GM19193 (cell line): ENCODE measurements around the gene TESK2.

ENCODE experiments used
- POLR2A ChIP-seq: IDR thresholded peaks from 4 replicates; pipeline ENCODE4 v1.6.1; 2011; ENCODE audit not compliant: insufficient read depth, insufficient read length; ENCODE audit errors: extremely low read depth

Gene TESK2

GRCh38 chr1:45300669-45300997 is 190.3 kb downstream of the TESK2 start:
- no peak for TF ChIP-seq POLR2A

DNA sequence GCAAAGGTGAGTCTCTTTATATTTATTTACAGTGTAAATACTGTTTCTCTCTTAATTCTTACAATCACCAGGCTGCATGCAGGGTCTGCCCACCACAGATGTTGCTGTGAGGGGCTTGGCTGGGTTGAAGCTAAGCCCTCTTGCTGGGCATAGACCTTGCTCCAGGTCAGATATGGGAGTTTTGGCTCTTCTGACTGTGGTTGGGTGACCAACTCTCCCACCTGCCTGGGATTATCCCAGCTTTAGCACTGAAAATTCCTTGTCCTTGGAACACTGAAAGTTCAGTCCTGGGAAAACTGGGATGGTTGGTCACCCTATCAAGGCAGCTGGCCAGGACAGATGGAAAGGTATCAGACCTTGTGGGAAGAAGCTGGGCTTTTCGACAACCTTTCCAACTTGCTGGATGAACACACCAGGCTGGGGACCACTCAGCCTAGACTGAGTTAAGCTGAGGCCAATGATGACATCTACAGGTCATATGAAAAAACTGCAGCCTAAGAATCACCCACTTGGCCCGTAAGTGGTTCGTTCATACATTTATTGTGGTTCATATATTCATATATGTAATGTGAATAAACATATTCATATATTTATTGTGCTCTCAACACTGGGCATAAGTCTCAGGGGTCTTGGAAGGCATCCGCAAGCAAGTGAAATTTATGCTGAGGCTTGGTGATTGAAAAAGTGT is 190.8 kb downstream of the TESK2 start:
- TF ChIP-seq POLR2A = no peak

DNA sequence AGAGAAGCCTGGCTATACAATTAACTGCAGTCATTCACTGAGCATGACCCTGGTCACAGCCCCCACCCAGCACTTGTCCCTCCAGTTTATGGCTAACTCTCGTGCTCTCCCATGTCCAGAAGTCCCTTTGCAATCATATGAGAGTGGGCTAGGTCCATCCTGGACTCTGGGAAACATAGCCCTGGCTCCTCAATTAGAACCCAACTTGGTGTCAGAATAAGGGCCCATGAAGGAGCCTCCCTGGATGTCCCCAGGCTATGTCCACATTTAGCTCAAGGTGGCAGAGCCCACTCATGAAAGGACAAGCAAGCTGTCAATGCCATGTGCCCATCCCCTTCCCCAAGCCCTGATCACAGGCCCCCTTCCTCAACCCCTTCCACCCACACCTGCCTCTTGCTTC is 191.7 kb downstream of the TESK2 start:
- TF ChIP-seq POLR2A = no peak

DNA sequence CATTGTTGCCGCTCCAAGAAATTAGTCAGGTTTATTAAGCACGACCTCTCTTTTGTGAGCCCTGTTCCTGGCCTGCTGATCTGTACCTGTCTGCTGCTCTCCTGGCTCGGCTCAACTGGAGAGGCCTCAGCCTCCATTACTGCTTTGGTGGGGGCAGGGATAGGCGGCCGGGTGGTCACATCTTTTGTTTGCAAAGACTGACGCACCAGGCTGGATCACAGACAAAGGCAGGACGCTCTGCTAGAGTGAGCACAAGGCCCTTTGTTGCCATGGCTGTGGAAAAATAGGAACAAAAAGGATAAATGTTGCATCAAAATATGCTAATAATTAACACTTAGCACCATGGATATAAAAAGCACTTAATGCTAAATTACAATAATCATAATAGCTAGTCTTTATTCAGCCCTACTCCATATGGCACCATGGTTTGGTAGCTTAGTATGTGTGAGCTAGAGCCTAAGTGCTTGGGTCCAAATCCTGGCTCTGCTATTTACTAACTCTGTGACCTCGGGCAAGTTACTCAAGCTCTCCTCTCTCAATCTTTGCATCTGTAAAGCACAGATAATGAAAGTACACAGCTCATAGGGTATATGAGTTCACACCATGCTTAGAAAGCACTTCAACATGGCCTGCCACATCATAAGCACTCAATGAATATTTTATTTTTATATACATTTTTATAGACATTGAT is 193.2 kb downstream of the TESK2 start:
- no peak for TF ChIP-seq POLR2A
